A549 (cell line): ENCODE data around the gene MAN2C1. TPM values are rescaled to one million over a fixed set of nuclear protein-coding genes. Genes with fewer than 3 reads are reported as not detected.

Experiments used
- ATAC-seq, 2 experiments: fragments of 200-7000 bp in 1 of 2; fragments of >200 bp in 1 of 2; cut with Nextera tagmentation in 1 of 2; cut with Tn5 transposase in 1 of 2; 3 replicates each; pipeline versions ENCODE4 v1.8.0 to v1.9.1; 2018 to 2020; ENCODE audit warnings: mild to moderate bottlenecking in 1 of 2, moderate library complexity in 1 of 2
- CTCF ChIA-PET: fragments of 300-600 bp; sonication (Branson Sonifier 250); formaldehyde crosslinking; extraction: SDS; loops from one replicate; lab custom pipeline; 2021; ENCODE audit warnings: antibody characterized with exemption, inconsistent platforms; lab: Yijun Ruan, JAX
- POLR2A ChIA-PET: fragments of 350-600 bp; formaldehyde crosslinking; extraction: SDS; loops from one replicate; lab custom pipeline; 2021; ENCODE audit warnings: antibody characterized with exemption, inconsistent platforms; lab: Yijun Ruan, JAX
- DNase-seq, 2 experiments: peaks; one replicate each; pipeline versions ENCODE4 v3.0.0 to v3.0.0-alpha.2; 2011 to 2016; ENCODE audit warnings: low read depth in 1 of 2, low spot score in 1 of 2
- FAIRE-seq: peaks from 2 replicates; lab custom pipeline; 2011; peaks lifted over from hg19 to GRCh38; lab: Jason Lieb, UNC
- H3K27ac ChIP-seq, 2 experiments: fragments of >200 bp; sonication (Bioruptor Twin); formaldehyde crosslinking; 3 replicates each; pipeline ENCODE4 v1.5.1; 2016 to 2017
- H3K4me1 ChIP-seq: fragments of >200 bp; sonication (Bioruptor Twin); formaldehyde crosslinking; 3 replicates; pipeline ENCODE4 v1.6.1; 2016
- H3K4me2 ChIP-seq: fragments of >200 bp; sonication (Bioruptor Twin); formaldehyde crosslinking; 3 replicates; pipeline ENCODE4 v1.6.1; 2016
- H3K4me3 ChIP-seq: fragments of >200 bp; sonication (Bioruptor Twin); formaldehyde crosslinking; 3 replicates; pipeline ENCODE4 v1.5.1; 2016
- H3K9me3 ChIP-seq: fragments of >200 bp; sonication (Bioruptor Twin); formaldehyde crosslinking; 3 replicates; pipeline ENCODE4 v1.6.1; 2016
- BHLHE40 ChIP-seq: IDR thresholded peaks from 2 replicates; pipeline ENCODE4 v1.6.1; 2012; ENCODE audit warnings: low read depth, low read length, inconsistent platforms
- CEBPB ChIP-seq, 2 experiments: fragments of >200 bp in 1 of 2; sonication (Bioruptor Twin) in 1 of 2; formaldehyde crosslinking in 1 of 2; IDR thresholded peaks; 2 replicates each; pipeline ENCODE4 v1.6.1; 2012 to 2016
- E2F6 ChIP-seq: IDR thresholded peaks from 2 replicates; pipeline ENCODE4 v1.6.1; 2012; ENCODE audit warnings: low read depth, borderline replicate concordance
- EHF ChIP-seq: fragments of 250-450 bp; sonication (Bioruptor Pico); IDR thresholded peaks from 2 replicates; pipeline ENCODE4 v1.5.0; 2020; ENCODE audit warnings: mild to moderate bottlenecking
- EP300 ChIP-seq, 2 experiments: fragments of >200 bp; sonication (Bioruptor Twin); formaldehyde crosslinking; IDR thresholded peaks; 2 replicates in 1 of 2; 3 replicates in 1 of 2; pipeline ENCODE4 v1.6.1; 2016 to 2017
- FOSB ChIP-seq: fragments of 250-450 bp; sonication (Bioruptor Pico); IDR thresholded peaks from 2 replicates; pipeline ENCODE4 v1.5.0; 2020; ENCODE audit warnings: mild to moderate bottlenecking, moderate library complexity
- HDAC2 ChIP-seq: fragments of 200-600 bp; sonication (generic); IDR thresholded peaks from 2 replicates; pipeline ENCODE4 v1.6.1; 2016
- HEYL ChIP-seq: fragments of 250-450 bp; sonication (Bioruptor Pico); IDR thresholded peaks from 2 replicates; pipeline ENCODE4 v1.8.0; 2021; ENCODE audit warnings: mild to moderate bottlenecking, moderate library complexity
- KDM1A ChIP-seq: fragments of 200-600 bp; sonication (generic); IDR thresholded peaks from 2 replicates; pipeline ENCODE4 v1.6.1; 2016; ENCODE audit warnings: low read depth, mild to moderate bottlenecking
- KDM5A ChIP-seq: fragments of 200-600 bp; sonication (generic); IDR thresholded peaks from 2 replicates; pipeline ENCODE4 v1.6.1; 2016; ENCODE audit warnings: antibody characterized with exemption, mild to moderate bottlenecking
- MAFK ChIP-seq: fragments of 450-650 bp; IDR thresholded peaks from 2 replicates; pipeline ENCODE4 v1.6.1; 2014; ENCODE audit not compliant: partially characterized antibody
- MAZ ChIP-seq: fragments of 150-350 bp; IDR thresholded peaks from 2 replicates; pipeline ENCODE4 v1.6.1; 2014; ENCODE audit warnings: antibody characterized with exemption, low read depth, low read length, borderline replicate concordance
- MYC ChIP-seq: IDR thresholded peaks from 2 replicates; pipeline ENCODE4 v1.6.1; 2012; ENCODE audit warnings: mild to moderate bottlenecking, inconsistent platforms, low read length, improper control_type of control experiment, borderline replicate concordance
- NFE2L2 ChIP-seq: fragments of 150-350 bp; conservative IDR thresholded peaks from 2 replicates; pipeline ENCODE4 v1.6.1; 2014; ENCODE audit warnings: low read length
- PHF8 ChIP-seq: fragments of 200-600 bp; sonication (generic); IDR thresholded peaks from 2 replicates; pipeline ENCODE4 v1.6.1; 2016; ENCODE audit warnings: low read depth, mild to moderate bottlenecking, antibody characterized with exemption, moderate library complexity, borderline replicate concordance
- POLR2A ChIP-seq: IDR thresholded peaks from 2 replicates; pipeline ENCODE4 v1.6.1; 2012; ENCODE audit warnings: mild to moderate bottlenecking, low read length
- RAD21 ChIP-seq, 2 experiments: fragments of >200 bp in 1 of 2; sonication (Bioruptor Twin) in 1 of 2; formaldehyde crosslinking in 1 of 2; IDR thresholded peaks in 1 of 2; conservative IDR thresholded peaks in 1 of 2; 2 replicates in 1 of 2; 3 replicates in 1 of 2; pipeline ENCODE4 v1.6.1; 2012 to 2018; ENCODE audit warnings: inconsistent platforms in 1 of 2
- RCOR1 ChIP-seq: fragments of 150-350 bp; IDR thresholded peaks from 2 replicates; pipeline ENCODE4 v1.6.1; 2014; ENCODE audit warnings: antibody characterized with exemption, low read length, low read depth
- REST ChIP-seq: fragments of 200-600 bp; sonication (generic); IDR thresholded peaks from 2 replicates; pipeline ENCODE4 v1.6.1; 2016; ENCODE audit warnings: antibody characterized with exemption, mild to moderate bottlenecking, moderate library complexity
- RFX5 ChIP-seq: fragments of 450-650 bp; IDR thresholded peaks from 2 replicates; pipeline ENCODE4 v1.7.1; 2014; ENCODE audit warnings: antibody characterized with exemption, mild to moderate bottlenecking, moderate library complexity
- SMC3 ChIP-seq: fragments of >200 bp; sonication (Bioruptor Twin); formaldehyde crosslinking; IDR thresholded peaks from 3 replicates; pipeline ENCODE4 v1.6.1; 2018; ENCODE audit warnings: inconsistent platforms
- TP53 ChIP-seq: fragments of 250-450 bp; sonication (Bioruptor Pico); IDR thresholded peaks from 2 replicates; pipeline ENCODE4 v1.5.0; 2021; ENCODE audit warnings: mild to moderate bottlenecking, moderate library complexity
- USF2 ChIP-seq: fragments of 450-650 bp; IDR thresholded peaks from 2 replicates; pipeline ENCODE4 v1.6.1; 2014; ENCODE audit warnings: antibody characterized with exemption
- ZFP36 ChIP-seq: fragments of 450-650 bp; IDR thresholded peaks from 2 replicates; pipeline ENCODE4 v1.6.1; 2014; ENCODE audit warnings: borderline replicate concordance; ENCODE audit not compliant: partially characterized antibody
- WGBS: methylation state at CpG from one replicate; pipeline ENCODE4 v1.1.6; 2017; ENCODE audit errors: missing lambda C conversion rate; 5-methylcytosine and 5-hydroxymethylcytosine counted together
- polyA plus RNA-seq, 4 experiments: library from polyadenylated mRNA; depleted of rRNA in 3 of 4; stranded (reverse); fragments of >200 nt; fragmentation: RNase III in 1 of 4; extraction: RNeasy Plus Mini Kit Qiagen cat#74134 plus additional on column Dnase treatment in 1 of 4; gene quantifications; 2 replicates in 3 of 4; 3 replicates in 1 of 4; pipeline ENCODE4 v1.2.3, GENCODE V29; 2011 to 2017
- TF ChIP-seq, protein P1 (sequence below): fragments of 250-450 bp; sonication (Bioruptor Pico); IDR thresholded peaks from 2 replicates; pipeline ENCODE4 v1.5.0; 2020; ENCODE audit warnings: low read depth, mild to moderate bottlenecking, moderate library complexity
- TF ChIP-seq, protein P2 (sequence below): fragments of 150-350 bp; IDR thresholded peaks from 2 replicates; pipeline ENCODE4 v1.6.1; 2014; ENCODE audit warnings: low read depth, mild to moderate bottlenecking, low read length
- TF ChIP-seq, protein P3 (sequence below): IDR thresholded peaks from 2 replicates; pipeline ENCODE4 v1.6.1; 2012

The MAN2C1 gene
- polyA plus RNA-seq, 2 of the 4 experiments (the other 2 are of a cell fraction): 47.7 to 117 TPM

DNA sequence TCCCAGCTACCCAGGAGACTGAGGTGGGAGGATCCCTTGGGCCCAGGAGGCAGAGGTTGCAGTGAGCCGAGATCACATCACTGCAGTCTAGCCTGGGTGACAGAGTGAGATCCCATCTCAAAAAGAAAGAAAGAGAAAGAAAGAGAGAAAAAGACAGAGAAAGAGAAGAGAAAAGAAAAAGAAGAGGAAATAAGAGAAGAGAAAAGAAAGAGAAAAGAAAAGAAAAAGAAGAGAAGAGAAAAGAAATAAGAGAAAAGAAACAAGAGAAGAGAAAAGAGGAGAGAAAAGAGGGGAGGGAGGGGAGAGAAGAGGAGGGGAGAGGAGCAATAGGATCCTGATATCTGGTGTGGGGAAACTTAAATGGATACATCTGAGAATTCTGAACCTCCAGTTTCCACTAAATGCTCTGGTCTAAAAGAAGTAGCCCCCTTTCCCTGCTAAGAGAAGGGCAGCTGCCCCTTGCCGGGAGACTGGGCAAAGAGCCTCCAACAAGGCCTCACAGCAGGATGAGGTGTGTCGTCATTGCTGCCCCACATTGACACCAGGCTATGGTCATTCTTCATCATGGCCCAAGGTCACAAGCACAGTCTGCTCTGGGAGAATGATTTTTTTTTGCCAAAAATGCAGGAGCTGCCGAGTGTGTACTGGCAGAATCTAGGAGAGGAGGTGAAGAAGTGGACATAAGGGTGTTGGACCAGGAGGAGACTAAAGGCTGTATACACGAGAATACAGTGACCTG is 53.7 kb downstream of the MAN2C1 start:
- CTCF ChIA-PET: interaction anchor here (1.1 to 2.2 kb wide), 3 partner anchors 111 to 545 kb away, joined by 4 to 5 read pairs (median 4); no protein-coding TSS in a partner anchor
- Histone ChIP-seq H3K4me3 (no peak overlapping the region), H3K9me3 (no peaks in the 10 kb centered on the region), H3K4me1 (no peaks in the 10 kb centered on the region), H3K27ac (no peak overlapping the region)
- no peak for FAIRE-seq
- DNase-seq: no peak
- POLR2A ChIA-PET: no interaction called here
- 55% methylated on average over 5 of the region's 5 CpGs for WGBS
- TF ChIP-seq NFE2L2 (no peak), KDM1A (no peak), EHF (CRISPR knock-in tag) (no peak), TP53 (CRISPR knock-in tag) (no peak), FOSB (CRISPR knock-in tag) (no peak), HDAC2 (no peak), POLR2A (no peak), E2F6 (no peak), KDM5A (no peak), RCOR1 (no peak), HEYL (no peak), SMC3 (no peak), ZFP36 (no peak), USF2 (no peak), PHF8 (no peak), MAFK (no peak), RFX5 (no peak), EP300 (IDR thresholded peaks at IDR 0.05) (no peak)
- TF ChIP-seq, protein P1, sequence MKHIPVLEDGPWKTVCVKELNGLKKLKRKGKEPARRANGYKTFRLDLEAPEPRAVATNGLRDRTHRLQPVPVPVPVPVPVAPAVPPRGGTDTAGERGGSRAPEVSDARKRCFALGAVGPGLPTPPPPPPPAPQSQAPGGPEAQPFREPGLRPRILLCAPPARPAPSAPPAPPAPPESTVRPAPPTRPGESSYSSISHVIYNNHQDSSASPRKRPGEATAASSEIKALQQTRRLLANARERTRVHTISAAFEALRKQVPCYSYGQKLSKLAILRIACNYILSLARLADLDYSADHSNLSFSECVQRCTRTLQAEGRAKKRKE (CRISPR knock-in tag): no peak
- TF ChIP-seq, protein P2, sequence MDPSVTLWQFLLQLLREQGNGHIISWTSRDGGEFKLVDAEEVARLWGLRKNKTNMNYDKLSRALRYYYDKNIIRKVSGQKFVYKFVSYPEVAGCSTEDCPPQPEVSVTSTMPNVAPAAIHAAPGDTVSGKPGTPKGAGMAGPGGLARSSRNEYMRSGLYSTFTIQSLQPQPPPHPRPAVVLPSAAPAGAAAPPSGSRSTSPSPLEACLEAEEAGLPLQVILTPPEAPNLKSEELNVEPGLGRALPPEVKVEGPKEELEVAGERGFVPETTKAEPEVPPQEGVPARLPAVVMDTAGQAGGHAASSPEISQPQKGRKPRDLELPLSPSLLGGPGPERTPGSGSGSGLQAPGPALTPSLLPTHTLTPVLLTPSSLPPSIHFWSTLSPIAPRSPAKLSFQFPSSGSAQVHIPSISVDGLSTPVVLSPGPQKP: no peak
- TF ChIP-seq, all 56 proteins: peak for 0
- no peak overlapping the region for H3K4me2 ChIP-seq
- ATAC-seq: no peak; a peak in 1 of 6 replicates

DNA sequence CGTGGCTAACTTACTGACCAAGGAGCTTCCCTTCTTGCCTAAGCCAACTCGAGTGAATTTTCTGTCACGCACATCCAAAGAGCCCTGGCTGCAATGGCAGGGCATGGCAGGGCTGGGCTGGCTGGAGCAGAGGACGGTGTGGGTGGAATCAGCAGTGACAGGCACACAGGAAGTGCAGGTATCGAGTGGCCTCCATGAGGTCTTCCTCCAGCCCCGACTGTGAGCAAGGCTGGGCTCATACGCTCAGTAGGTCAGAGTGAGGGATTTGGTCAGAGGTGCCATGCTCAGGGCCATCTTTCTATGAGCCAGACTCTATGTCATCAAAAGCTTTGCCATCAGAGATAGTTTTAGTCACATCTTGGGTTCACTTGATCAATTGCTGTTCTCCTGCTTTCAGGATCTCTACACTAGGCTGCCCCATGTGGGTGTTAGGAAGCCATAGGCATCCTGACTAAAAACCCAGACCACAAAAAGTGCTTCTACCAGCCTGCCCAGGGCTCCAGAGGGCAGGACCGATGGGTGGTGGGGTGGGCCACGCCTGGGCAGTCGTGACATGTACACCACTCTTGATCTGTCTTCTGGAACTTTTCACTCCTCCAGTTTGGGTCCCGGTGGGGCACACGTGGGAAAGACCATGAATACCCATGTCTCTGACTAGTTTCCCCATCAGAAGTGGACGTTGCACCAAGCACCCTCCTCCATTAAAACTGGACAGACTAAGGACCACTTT is 55.1 kb downstream of the MAN2C1 start:
- no peak overlapping the region for H3K4me3 ChIP-seq
- no peak overlapping the region for H3K27ac ChIP-seq
- H3K4me2 ChIP-seq: no peak overlapping the region
- 66% methylated on average over 13 of the region's 13 CpGs for WGBS
- FAIRE-seq: no peak
- no peak for ATAC-seq
- ChIA-PET POLR2A (no interaction called here), CTCF (interaction anchor here (0.7 to 2.2 kb wide), 4 partner anchors 17 to 543 kb away, joined by 3 to 5 read pairs (median 4); no protein-coding TSS in a partner anchor)
- DNase-seq: no peak
- H3K4me1 ChIP-seq: no peaks in the 10 kb centered on the region
- no peaks in the 10 kb centered on the region for H3K9me3 ChIP-seq
- TF ChIP-seq CEBPB (IDR thresholded peaks at IDR 0.05) (no peak), MAZ (no peak), NFE2L2 (no peak), MAFK (no peak), RCOR1 (no peak), FOSB (CRISPR knock-in tag) (no peak), BHLHE40 (no peak), PHF8 (no peak), KDM5A (no peak), RAD21 (conservative IDR thresholded peaks at IDR 0.05 in 1 of 2, IDR thresholded peaks at IDR 0.05 in 1 of 2) (no peak), MYC (no peak), REST (no peak), TP53 (CRISPR knock-in tag) (no peak)
- TF ChIP-seq, protein P3, sequence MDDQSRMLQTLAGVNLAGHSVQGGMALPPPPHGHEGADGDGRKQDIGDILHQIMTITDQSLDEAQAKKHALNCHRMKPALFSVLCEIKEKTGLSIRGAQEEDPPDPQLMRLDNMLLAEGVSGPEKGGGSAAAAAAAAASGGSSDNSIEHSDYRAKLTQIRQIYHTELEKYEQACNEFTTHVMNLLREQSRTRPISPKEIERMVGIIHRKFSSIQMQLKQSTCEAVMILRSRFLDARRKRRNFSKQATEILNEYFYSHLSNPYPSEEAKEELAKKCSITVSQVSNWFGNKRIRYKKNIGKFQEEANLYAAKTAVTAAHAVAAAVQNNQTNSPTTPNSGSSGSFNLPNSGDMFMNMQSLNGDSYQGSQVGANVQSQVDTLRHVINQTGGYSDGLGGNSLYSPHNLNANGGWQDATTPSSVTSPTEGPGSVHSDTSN: no peak
